GM10248 (cell line): ENCODE measurements around the gene PRKCA.

Source experiments
- CTCF ChIA-PET: fragments of 300-600 bp; sonication (Branson Sonifier 250); formaldehyde crosslinking; extraction: SDS; loops from one replicate; lab custom pipeline; 2021; ENCODE audit warnings: antibody characterized with exemption; lab: Yijun Ruan, JAX
- POLR2A ChIA-PET: fragments of 350-650 bp; sonication (Branson Sonifier 250); formaldehyde crosslinking; extraction: SDS; loops from one replicate; lab custom pipeline; 2020; ENCODE audit warnings: antibody characterized with exemption; lab: Yijun Ruan, JAX
- DNase-seq: peaks from one replicate; pipeline ENCODE4 v3.0.0; 2012; ENCODE audit errors: extremely low spot score
- TF ChIP-seq, protein P1 (sequence below): IDR thresholded peaks from 2 replicates; pipeline ENCODE4 v1.5.1; 2012; ENCODE audit warnings: mild to moderate bottlenecking, low read depth; ENCODE audit errors: extremely low read depth, missing control alignments, control extremely low read depth

Gene PRKCA

GRCh38 chr17:66412857-66413558 is 110.6 kb downstream of the PRKCA start:
- TF ChIP-seq, protein P1, sequence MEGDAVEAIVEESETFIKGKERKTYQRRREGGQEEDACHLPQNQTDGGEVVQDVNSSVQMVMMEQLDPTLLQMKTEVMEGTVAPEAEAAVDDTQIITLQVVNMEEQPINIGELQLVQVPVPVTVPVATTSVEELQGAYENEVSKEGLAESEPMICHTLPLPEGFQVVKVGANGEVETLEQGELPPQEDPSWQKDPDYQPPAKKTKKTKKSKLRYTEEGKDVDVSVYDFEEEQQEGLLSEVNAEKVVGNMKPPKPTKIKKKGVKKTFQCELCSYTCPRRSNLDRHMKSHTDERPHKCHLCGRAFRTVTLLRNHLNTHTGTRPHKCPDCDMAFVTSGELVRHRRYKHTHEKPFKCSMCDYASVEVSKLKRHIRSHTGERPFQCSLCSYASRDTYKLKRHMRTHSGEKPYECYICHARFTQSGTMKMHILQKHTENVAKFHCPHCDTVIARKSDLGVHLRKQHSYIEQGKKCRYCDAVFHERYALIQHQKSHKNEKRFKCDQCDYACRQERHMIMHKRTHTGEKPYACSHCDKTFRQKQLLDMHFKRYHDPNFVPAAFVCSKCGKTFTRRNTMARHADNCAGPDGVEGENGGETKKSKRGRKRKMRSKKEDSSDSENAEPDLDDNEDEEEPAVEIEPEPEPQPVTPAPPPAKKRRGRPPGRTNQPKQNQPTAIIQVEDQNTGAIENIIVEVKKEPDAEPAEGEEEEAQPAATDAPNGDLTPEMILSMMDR = no peak
- POLR2A ChIA-PET = no interaction called here
- CTCF ChIA-PET = interaction anchor here (1.1 to 2.3 kb wide), 2 partner anchors 10 to 22 kb away, joined by 3 to 11 read pairs; no protein-coding TSS in a partner anchor
- DNase-seq = no peak

DNA sequence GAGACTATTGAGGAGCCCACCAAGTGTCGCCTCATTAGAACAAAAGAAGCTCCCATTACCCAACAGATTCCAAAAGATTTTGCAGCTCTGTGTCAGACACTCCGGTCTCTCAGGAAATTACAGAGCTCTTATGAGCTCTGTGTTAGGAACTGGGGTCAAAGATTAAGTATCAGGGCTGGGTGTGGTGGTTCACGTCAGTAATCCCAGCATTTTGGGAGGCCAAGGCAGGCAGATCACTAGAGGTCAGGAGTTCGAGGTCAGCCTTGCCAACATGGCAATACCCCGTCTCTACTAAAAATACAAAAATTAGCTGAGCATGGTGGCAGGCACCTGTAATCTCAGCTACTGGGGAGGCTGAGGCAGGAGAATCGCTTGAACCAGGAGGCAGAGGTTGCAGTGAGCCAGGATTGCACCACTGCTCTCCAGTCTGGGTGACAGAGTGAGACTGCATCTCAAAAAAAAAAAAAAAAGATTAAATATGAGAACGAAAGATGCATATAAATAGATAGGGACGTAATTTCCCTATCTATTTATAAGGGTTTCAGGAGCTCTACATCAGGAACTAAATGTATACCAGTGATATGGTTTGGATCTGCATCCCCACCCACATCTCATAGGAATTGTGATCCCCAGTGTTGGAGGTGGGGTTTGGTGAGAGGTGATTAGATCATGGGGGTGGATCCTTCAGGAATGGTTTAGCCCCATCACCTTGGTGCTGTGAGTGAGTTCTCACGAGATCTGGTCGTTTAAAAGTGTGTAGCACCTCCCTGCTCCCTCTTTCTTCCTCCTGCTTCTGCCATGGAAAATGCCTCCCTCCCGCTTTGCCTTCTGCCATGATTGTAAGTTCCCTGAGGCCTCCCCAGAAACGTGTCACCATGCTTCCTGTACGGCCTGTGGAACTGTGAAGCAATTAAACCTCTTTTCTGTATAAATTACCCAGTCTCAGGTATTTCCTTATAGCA is 111.4 kb downstream of the PRKCA start:
- TF ChIP-seq, protein P1 = no peak
- POLR2A ChIA-PET = no interaction called here
- DNase-seq = no peak
- CTCF ChIA-PET = interaction anchor here (1.1 to 2.3 kb wide), 2 partner anchors 11 to 21 kb away, joined by 3 to 11 read pairs; no protein-coding TSS in a partner anchor

GRCh38 chr17:66414561-66415175 is 112.3 kb downstream of the PRKCA start:
- ChIA-PET POLR2A (no interaction called here), CTCF (interaction anchor here (0.8 to 2.3 kb wide), 4 partner anchors 12 to 24 kb away, joined by 3 to 11 read pairs (median 4); no protein-coding TSS in a partner anchor)
- TF ChIP-seq, protein P1 = no peak
- DNase-seq = no peak

DNA sequence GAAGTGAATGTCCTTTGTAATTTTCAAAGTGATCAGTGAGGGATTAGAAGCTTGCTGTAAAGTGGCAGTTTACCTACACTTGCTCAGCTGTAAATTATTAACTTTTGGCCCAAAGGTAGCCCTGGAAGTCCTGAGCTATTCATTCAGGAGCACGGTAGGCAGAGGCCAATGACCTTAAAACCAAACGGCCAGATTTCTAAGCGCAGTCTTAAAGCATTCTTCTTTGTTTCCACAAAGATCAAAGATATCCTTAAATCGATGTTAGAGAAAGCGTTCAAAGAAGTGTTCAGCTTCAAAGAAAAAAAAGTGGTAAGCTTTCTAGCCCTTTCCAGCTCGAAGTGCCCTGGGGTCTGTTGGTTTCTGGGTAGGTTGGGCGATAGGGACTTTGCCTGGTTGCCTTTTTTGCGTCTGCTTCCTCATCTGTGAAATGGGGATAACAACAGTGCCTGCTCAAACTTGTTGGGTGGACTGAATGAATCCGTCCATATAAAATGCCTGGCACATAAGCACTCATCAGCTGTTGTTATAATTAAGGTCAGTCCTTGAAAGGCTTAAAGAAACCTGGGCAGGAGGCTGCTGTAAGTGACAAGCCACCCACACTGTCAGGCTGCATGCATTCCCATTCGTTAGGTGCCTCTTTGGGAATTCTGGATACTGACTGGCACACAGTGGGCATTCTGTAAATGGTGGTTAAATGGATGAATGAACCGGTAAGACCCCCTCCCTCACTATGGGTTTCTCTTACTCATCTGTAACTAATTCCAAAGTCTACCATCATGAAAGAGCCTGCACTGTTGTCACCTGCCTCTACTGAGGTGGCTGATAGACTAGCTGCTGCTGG is 113.2 kb downstream of the PRKCA start:
- no peak for DNase-seq
- ChIA-PET CTCF (interaction anchor here (0.8 to 2.3 kb wide), 3 partner anchors 13 to 25 kb away, joined by 3 to 11 read pairs (median 5); no protein-coding TSS in a partner anchor), POLR2A (no interaction called here)
- TF ChIP-seq, protein P1 = no peak

- DNase-seq = no peak
- TF ChIP-seq, protein P1 = no peak
- POLR2A ChIA-PET = no interaction called here
- CTCF ChIA-PET = interaction anchor here (1.1 to 1.7 kb wide), 2 partner anchors 13 to 16 kb away, joined by 3 to 5 read pairs; no protein-coding TSS in a partner anchor
These were observed 114.0 kb downstream of the PRKCA start for GRCh38 chr17:66416207-66416940.
